HG03439 (cell line): Measurements from ENCODE around the gene OR7G2.
"Not testable (repeated sequence)": the region's sequence is repeated elsewhere in the genome, so short reads cannot be mapped to it uniquely, and the experiment has no call there.

ENCODE experiments used
- ATAC-seq: cut with Tn5 transposase; IDR thresholded peaks from one replicate; pipeline ENCODE4 v1.9.1; 2021; ENCODE audit warnings: mild to moderate bottlenecking, moderate library complexity; ENCODE audit not compliant: unreplicated experiment

The OR7G2 gene

GRCh38 chr19:9075064-9075949, 32.0 kb downstream of the OR7G2 start:
- ATAC-seq = no peak

- ATAC-seq = no peak
Observed at GRCh38 chr19:9073806-9074205, 33.5 kb downstream of the OR7G2 start.

- ATAC-seq = not testable (repeated sequence)
Observed at GRCh38 chr19:9071720-9072119, 35.6 kb downstream of the OR7G2 start.

GRCh38 chr19:9070066-9070465, 37.2 kb downstream of the OR7G2 start:
- ATAC-seq = no peak

GRCh38 chr19:9065457-9066014, 41.7 kb downstream of the OR7G2 start:
- ATAC-seq = no peak

GRCh38 chr19:9061879-9062278, 45.4 kb downstream of the OR7G2 start:
- ATAC-seq = no peak

GRCh38 chr19:9060564-9061340, 46.5 kb downstream of the OR7G2 start:
- no peak for ATAC-seq

- no peak for ATAC-seq
Observed at GRCh38 chr19:9058905-9059667, 48.2 kb downstream of the OR7G2 start.

- no peak for ATAC-seq
Observed at GRCh38 chr19:9057505-9058258, 49.6 kb downstream of the OR7G2 start.

GRCh38 chr19:9056131-9056530, 51.1 kb downstream of the OR7G2 start:
- not testable (repeated sequence) for ATAC-seq

- ATAC-seq = no peak
Observed at GRCh38 chr19:9054765-9055164, 52.5 kb downstream of the OR7G2 start.

- ATAC-seq = no peak
Observed at GRCh38 chr19:9054207-9054606, 53.1 kb downstream of the OR7G2 start.

- not testable (repeated sequence) for ATAC-seq
Observed at GRCh38 chr19:9053674-9054073, 53.6 kb downstream of the OR7G2 start.

GRCh38 chr19:9052894-9053293, 54.4 kb downstream of the OR7G2 start:
- ATAC-seq = no peak
